WTC11 (cell line): ENCODE measurements around the gene FAM217A. TPM values are rescaled to one million over a fixed set of nuclear protein-coding genes. Genes with fewer than 3 reads are reported as not detected.

Source experiments
- ATAC-seq: fragments of 200-7000 bp; cut with Tn5 transposase; 2 replicates; pipeline ENCODE4 v1.10.0; 2021; ENCODE audit warnings: mild to moderate bottlenecking, moderate library complexity
- CTCF ChIA-PET: fragments of 300-600 bp; sonication (Branson Sonifier 250); formaldehyde crosslinking; loops from one replicate; lab custom pipeline; 2021; ENCODE audit warnings: antibody characterized with exemption; lab: Charles Lee
- POLR2A ChIA-PET: fragments of 350-600 bp; sonication (Branson Sonifier 250); formaldehyde crosslinking; loops from one replicate; lab custom pipeline; 2021; ENCODE audit warnings: antibody characterized with exemption; lab: Charles Lee
- DNase-seq: peaks from one replicate; pipeline ENCODE4 v3.0.0; 2021; ENCODE audit warnings: low spot score
- H3K27ac Mint-ChIP-seq: 2 replicates; pipeline ENCODE4 v1.8.0; 2021; ENCODE audit warnings: mixed read lengths
- H3K27me3 Mint-ChIP-seq: 2 replicates; pipeline ENCODE4 v1.8.0; 2021; ENCODE audit warnings: low read depth, mild to moderate bottlenecking, moderate library complexity, mixed read lengths
- H3K36me3 Mint-ChIP-seq: 2 replicates; pipeline ENCODE4 v1.8.0; 2021; ENCODE audit warnings: mixed read lengths
- H3K4me1 Mint-ChIP-seq: 2 replicates; pipeline ENCODE4 v1.8.0; 2022; ENCODE audit warnings: mixed read lengths
- H3K4me3 Mint-ChIP-seq: 2 replicates; pipeline ENCODE4 v1.8.0; 2021; ENCODE audit warnings: mild to moderate bottlenecking, moderate library complexity, mixed read lengths
- H3K9me3 Mint-ChIP-seq: 2 replicates; pipeline ENCODE4 v1.8.0; 2021; ENCODE audit warnings: mixed read lengths
- CBFB ChIP-seq: sonication (generic); formaldehyde crosslinking; IDR thresholded peaks from 2 replicates; pipeline ENCODE4 v1.8.1; 2022; ENCODE audit warnings: mild to moderate bottlenecking, low read depth, missing genetic modification reagents
- CREM ChIP-seq: sonication (generic); formaldehyde crosslinking; IDR thresholded peaks from 2 replicates; pipeline ENCODE4 v1.8.1; 2022; ENCODE audit warnings: mild to moderate bottlenecking, missing genetic modification reagents, moderate library complexity
- GTF2I ChIP-seq: fragments of 250-450 bp; sonication (Bioruptor Pico); conservative IDR thresholded peaks from 2 replicates; pipeline ENCODE4 v1.4.0; 2021; ENCODE audit warnings: mild to moderate bottlenecking
- HMGA2 ChIP-seq: fragments of 250-450 bp; sonication (Bioruptor Pico); IDR thresholded peaks from 2 replicates; pipeline ENCODE4 v1.4.0; 2021; ENCODE audit warnings: mild to moderate bottlenecking, moderate library complexity
- MAX ChIP-seq: sonication (generic); formaldehyde crosslinking; IDR thresholded peaks from 2 replicates; pipeline ENCODE4 v1.8.0; 2022; ENCODE audit warnings: mild to moderate bottlenecking, missing genetic modification reagents
- MXD4 ChIP-seq: fragments of 250-450 bp; sonication (Bioruptor Pico); IDR thresholded peaks from 2 replicates; pipeline ENCODE4 v1.8.0; 2021; ENCODE audit warnings: mild to moderate bottlenecking, moderate library complexity, borderline replicate concordance
- PRDM15 ChIP-seq: sonication (generic); formaldehyde crosslinking; IDR thresholded peaks from 2 replicates; pipeline ENCODE4 v1.8.0; 2022; ENCODE audit warnings: missing genetic modification reagents
- SMAD4 ChIP-seq: sonication (generic); formaldehyde crosslinking; IDR thresholded peaks from 2 replicates; pipeline ENCODE4 v1.8.0; 2022; ENCODE audit warnings: mild to moderate bottlenecking, missing genetic modification reagents
- SP1 ChIP-seq: sonication (generic); formaldehyde crosslinking; conservative IDR thresholded peaks from 2 replicates; pipeline ENCODE4 v1.8.1; 2022; ENCODE audit warnings: missing genetic modification reagents
- ZNF219 ChIP-seq: sonication (generic); formaldehyde crosslinking; IDR thresholded peaks from 2 replicates; pipeline ENCODE4 v1.8.0; 2023; ENCODE audit warnings: missing genetic modification reagents, mild to moderate bottlenecking, borderline replicate concordance
- ZNF263 ChIP-seq: sonication (generic); formaldehyde crosslinking; IDR thresholded peaks from 2 replicates; pipeline ENCODE4 v1.8.1; 2022; ENCODE audit warnings: low read depth, mild to moderate bottlenecking, moderate library complexity, missing genetic modification reagents
- ZNF416 ChIP-seq: fragments of 250-450 bp; sonication (Bioruptor Pico); IDR thresholded peaks from 2 replicates; pipeline ENCODE4 v1.9.0; 2021; ENCODE audit warnings: mild to moderate bottlenecking, inconsistent platforms
- ZNF425 ChIP-seq: fragments of 250-450 bp; sonication (Bioruptor Pico); conservative IDR thresholded peaks from 2 replicates; pipeline ENCODE4 v1.9.0; 2021; ENCODE audit warnings: mild to moderate bottlenecking
- ZNF671 ChIP-seq: fragments of 250-450 bp; sonication (Bioruptor Pico); IDR thresholded peaks from 2 replicates; pipeline ENCODE4 v1.8.0; 2021; ENCODE audit warnings: mild to moderate bottlenecking
- total RNA-seq: library from RNA; stranded (reverse); gene quantifications from 3 replicates; pipeline ENCODE4 v1.2.3, GENCODE V29; 2021
- TF ChIP-seq, protein P1 (sequence below): fragments of 250-450 bp; sonication (Bioruptor Pico); IDR thresholded peaks from 2 replicates; pipeline ENCODE4 v2.1.2; 2022; ENCODE audit warnings: mild to moderate bottlenecking, moderate library complexity
- TF ChIP-seq, protein P2 (sequence below): fragments of 250-450 bp; sonication (Bioruptor Pico); IDR thresholded peaks from 2 replicates; pipeline ENCODE4 v1.9.0; 2021; ENCODE audit warnings: mild to moderate bottlenecking
- TF ChIP-seq, protein P3 (sequence below): sonication (generic); formaldehyde crosslinking; IDR thresholded peaks from 2 replicates; pipeline ENCODE4 v1.8.0; 2022; ENCODE audit warnings: mild to moderate bottlenecking, missing genetic modification reagents
- TF ChIP-seq, protein P4 (sequence below): sonication (generic); formaldehyde crosslinking; IDR thresholded peaks from 2 replicates; pipeline ENCODE4 v1.8.1; 2022; ENCODE audit warnings: mild to moderate bottlenecking, moderate library complexity, missing genetic modification reagents
- TF ChIP-seq, protein P5 (sequence below): sonication (generic); formaldehyde crosslinking; IDR thresholded peaks from 2 replicates; pipeline ENCODE4 v1.8.1; 2023; ENCODE audit warnings: mild to moderate bottlenecking, missing genetic modification reagents

The FAM217A gene
- total RNA-seq, 1 experiment from 2014 or later: not detected

DNA sequence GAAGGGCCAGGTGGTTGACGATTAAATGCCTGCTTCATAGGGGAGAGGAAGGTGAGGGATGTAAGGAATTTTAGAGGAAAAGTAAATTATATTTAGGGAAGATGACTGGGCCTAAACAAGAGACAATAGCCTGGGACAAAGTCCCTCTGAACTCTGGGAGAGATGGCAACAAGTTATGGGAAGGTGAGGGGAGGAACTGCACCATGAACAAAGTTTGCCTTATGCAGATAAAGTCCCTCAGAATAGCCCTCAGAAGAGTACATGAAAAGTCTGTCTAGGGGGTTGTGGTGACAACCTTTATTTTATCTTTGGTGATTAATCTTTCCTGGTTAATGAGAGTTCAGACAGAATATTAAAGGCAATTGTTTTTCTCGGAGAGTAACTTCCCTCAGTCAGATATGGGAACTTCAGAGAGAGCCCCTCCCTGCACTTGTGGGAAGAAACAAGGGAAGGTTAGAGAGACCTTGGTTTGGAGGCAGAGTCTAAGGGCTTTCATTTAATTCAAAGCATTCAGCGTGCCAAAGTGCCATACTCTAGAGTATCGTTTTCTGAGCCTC lies 27.1 kb upstream of the FAM217A start:
- POLR2A ChIA-PET: no interaction called here
- no peaks in the 10 kb centered on the region for H3K9me3 Mint-ChIP-seq
- no peaks in the 10 kb centered on the region for H3K4me1 Mint-ChIP-seq
- no peak overlapping the region for H3K4me3 Mint-ChIP-seq
- no peak for TF ChIP-seq MAX
- TF ChIP-seq CREM (CRISPR knock-in tag): no peak
- no peak for TF ChIP-seq SP1 (CRISPR knock-in tag)
- TF ChIP-seq, protein P1, sequence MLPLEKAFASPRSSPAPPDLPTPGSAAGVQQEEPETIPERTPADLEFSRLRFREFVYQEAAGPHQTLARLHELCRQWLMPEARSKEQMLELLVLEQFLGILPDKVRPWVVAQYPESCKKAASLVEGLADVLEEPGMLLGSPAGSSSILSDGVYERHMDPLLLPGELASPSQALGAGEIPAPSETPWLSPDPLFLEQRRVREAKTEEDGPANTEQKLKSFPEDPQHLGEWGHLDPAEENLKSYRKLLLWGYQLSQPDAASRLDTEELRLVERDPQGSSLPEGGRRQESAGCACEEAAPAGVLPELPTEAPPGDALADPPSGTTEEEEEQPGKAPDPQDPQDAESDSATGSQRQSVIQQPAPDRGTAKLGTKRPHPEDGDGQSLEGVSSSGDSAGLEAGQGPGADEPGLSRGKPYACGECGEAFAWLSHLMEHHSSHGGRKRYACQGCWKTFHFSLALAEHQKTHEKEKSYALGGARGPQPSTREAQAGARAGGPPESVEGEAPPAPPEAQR (CRISPR knock-in tag): no peak
- TF ChIP-seq, protein P2, sequence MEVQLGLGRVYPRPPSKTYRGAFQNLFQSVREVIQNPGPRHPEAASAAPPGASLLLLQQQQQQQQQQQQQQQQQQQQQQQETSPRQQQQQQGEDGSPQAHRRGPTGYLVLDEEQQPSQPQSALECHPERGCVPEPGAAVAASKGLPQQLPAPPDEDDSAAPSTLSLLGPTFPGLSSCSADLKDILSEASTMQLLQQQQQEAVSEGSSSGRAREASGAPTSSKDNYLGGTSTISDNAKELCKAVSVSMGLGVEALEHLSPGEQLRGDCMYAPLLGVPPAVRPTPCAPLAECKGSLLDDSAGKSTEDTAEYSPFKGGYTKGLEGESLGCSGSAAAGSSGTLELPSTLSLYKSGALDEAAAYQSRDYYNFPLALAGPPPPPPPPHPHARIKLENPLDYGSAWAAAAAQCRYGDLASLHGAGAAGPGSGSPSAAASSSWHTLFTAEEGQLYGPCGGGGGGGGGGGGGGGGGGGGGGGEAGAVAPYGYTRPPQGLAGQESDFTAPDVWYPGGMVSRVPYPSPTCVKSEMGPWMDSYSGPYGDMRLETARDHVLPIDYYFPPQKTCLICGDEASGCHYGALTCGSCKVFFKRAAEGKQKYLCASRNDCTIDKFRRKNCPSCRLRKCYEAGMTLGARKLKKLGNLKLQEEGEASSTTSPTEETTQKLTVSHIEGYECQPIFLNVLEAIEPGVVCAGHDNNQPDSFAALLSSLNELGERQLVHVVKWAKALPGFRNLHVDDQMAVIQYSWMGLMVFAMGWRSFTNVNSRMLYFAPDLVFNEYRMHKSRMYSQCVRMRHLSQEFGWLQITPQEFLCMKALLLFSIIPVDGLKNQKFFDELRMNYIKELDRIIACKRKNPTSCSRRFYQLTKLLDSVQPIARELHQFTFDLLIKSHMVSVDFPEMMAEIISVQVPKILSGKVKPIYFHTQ (CRISPR knock-in tag): no peak
- TF ChIP-seq ZNF425 (CRISPR knock-in tag): no peak
- TF ChIP-seq PRDM15 (CRISPR knock-in tag): no peak
- TF ChIP-seq, protein P3, sequence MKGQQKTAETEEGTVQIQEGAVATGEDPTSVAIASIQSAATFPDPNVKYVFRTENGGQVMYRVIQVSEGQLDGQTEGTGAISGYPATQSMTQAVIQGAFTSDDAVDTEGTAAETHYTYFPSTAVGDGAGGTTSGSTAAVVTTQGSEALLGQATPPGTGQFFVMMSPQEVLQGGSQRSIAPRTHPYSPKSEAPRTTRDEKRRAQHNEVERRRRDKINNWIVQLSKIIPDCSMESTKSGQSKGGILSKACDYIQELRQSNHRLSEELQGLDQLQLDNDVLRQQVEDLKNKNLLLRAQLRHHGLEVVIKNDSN (CRISPR knock-in tag): no peak
- TF ChIP-seq ZNF263: no peak
- TF ChIP-seq HMGA2 (CRISPR knock-in tag): no peak
- TF ChIP-seq, protein P4, sequence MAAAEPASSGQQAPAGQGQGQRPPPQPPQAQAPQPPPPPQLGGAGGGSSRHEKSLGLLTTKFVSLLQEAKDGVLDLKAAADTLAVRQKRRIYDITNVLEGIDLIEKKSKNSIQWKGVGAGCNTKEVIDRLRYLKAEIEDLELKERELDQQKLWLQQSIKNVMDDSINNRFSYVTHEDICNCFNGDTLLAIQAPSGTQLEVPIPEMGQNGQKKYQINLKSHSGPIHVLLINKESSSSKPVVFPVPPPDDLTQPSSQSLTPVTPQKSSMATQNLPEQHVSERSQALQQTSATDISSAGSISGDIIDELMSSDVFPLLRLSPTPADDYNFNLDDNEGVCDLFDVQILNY: no peak
- H3K36me3 Mint-ChIP-seq: no peaks in the 10 kb centered on the region
- CTCF ChIA-PET: no interaction called here
- no peaks in the 10 kb centered on the region for H3K27me3 Mint-ChIP-seq
- ATAC-seq (no peak), DNase-seq (no peak)
- no peak overlapping the region for H3K27ac Mint-ChIP-seq

- ATAC-seq (no peak), DNase-seq (no peak)
- Mint-ChIP-seq H3K4me3 (no peak overlapping the region), H3K27me3 (no peaks in the 10 kb centered on the region), H3K9me3 (peaks cover 3% of the 10 kb centered on the region; the same call in 1 of the 2 replicates), H3K27ac (no peak overlapping the region), H3K4me1 (no peaks in the 10 kb centered on the region), H3K36me3 (no peaks in the 10 kb centered on the region)
- POLR2A ChIA-PET: no interaction called here
- CTCF ChIA-PET: no interaction called here
- TF ChIP-seq SMAD4 (CRISPR knock-in tag) (no peak), ZNF671 (no peak), CBFB (CRISPR knock-in tag) (no peak), ZNF219 (CRISPR knock-in tag) (no peak), MXD4 (no peak), ZNF416 (CRISPR knock-in tag) (no peak), GTF2I (CRISPR knock-in tag) (no peak)
- TF ChIP-seq, protein P5, sequence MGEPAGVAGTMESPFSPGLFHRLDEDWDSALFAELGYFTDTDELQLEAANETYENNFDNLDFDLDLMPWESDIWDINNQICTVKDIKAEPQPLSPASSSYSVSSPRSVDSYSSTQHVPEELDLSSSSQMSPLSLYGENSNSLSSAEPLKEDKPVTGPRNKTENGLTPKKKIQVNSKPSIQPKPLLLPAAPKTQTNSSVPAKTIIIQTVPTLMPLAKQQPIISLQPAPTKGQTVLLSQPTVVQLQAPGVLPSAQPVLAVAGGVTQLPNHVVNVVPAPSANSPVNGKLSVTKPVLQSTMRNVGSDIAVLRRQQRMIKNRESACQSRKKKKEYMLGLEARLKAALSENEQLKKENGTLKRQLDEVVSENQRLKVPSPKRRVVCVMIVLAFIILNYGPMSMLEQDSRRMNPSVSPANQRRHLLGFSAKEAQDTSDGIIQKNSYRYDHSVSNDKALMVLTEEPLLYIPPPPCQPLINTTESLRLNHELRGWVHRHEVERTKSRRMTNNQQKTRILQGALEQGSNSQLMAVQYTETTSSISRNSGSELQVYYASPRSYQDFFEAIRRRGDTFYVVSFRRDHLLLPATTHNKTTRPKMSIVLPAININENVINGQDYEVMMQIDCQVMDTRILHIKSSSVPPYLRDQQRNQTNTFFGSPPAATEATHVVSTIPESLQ: no peak
Measured at GRCh38 chr6:4103929-4104328, 25.0 kb upstream of the FAM217A start.
